KBM-7 (cell line): ENCODE measurements around the gene MTM1.

ENCODE experiments used
- DNase-seq: peaks from one replicate; pipeline ENCODE4 v3.0.0-alpha.2; 2015
- in situ Hi-C: fragments of 300-500 bp; cut with MboI; formaldehyde crosslinking; loops from 2 replicates; pipeline ENCODE4 v1.14.3; 2020; ENCODE audit warnings: low sequenced_read_pairs, low pct_unique_long_range_greater_than_20kb, mixed read lengths

MTM1 gene

GRCh38 chrX:150644422-150644821, 76.0 kb downstream of the MTM1 start:
- no peak for DNase-seq
- in situ Hi-C loops = no loop called here

DNA sequence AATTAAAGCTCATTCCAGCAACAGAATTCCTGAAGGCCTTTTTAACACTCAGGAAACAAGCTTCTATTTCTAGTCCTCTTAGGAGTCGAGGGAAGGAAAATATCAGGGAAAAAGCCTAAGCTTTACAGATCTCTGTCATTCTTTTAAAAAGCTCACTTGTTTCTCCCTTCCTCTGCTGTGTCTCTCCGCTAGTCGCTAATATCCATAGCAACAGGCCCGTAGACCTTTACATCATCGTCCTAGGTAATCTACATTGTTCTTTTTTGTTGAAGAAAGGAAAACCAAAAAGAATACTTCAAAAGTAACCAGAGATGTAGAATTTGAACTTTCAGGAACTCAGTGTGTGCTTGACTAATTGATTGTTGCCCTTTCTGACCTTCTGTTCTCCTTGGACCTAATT, 78.9 kb downstream of the MTM1 start:
- DNase-seq = no peak
- in situ Hi-C loops = no loop called here

DNA sequence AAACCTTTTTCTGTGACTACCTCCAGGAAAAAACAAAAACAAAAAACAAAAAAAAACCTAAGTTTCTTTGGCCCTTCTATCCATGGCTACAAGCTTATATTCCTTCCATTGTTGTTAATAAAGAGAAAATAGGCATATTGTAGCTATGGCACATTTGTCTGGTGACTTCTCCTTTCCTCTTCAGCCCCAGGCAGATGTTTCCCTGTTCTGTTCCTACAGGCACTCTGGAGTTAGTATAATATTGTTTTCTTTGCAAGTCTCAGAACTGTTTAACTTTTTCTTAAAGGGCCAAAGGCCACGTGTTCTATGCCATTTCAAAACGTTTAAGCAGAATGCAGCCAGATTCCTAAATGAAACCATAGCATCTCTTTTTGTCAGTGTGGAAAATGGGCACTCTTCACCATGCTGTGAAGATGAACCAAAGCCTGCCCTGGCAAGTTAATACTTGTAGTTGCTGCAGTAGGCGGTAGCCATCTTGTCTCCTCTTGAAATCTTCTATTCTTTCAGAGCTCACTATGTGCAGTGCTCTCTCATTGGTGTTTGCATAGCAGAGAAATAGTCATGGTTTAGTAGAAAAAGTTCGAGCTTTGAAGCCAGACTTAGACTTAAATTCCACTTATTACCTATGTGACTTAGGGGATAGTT, 80.0 kb downstream of the MTM1 start:
- no peak for DNase-seq
- in situ Hi-C loops = no loop called here

- no peak for DNase-seq
- in situ Hi-C loops = no loop called here
Observed at GRCh38 chrX:150649096-150649870, 80.9 kb downstream of the MTM1 start.

DNA sequence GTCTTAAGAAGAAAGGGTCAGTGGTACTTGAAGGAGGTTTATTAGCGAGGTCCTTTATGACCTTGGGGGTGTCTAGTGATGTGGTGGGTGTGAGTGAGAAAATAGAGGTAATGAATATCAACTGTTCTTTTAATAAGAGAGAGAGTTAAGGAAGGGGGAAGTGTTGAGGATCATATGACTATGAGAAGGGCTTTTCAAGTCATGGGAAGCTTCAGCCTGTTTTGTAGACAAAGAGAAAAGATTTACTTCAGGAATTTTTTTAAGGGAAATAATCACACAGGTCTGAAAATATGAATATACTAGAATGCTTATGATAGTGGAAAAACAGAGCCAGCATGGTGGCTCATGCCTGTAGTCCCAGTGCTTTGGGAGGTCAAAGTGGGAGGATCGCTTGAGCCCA, 83.5 kb downstream of the MTM1 start:
- in situ Hi-C loops = no loop called here
- DNase-seq = no peak

DNA sequence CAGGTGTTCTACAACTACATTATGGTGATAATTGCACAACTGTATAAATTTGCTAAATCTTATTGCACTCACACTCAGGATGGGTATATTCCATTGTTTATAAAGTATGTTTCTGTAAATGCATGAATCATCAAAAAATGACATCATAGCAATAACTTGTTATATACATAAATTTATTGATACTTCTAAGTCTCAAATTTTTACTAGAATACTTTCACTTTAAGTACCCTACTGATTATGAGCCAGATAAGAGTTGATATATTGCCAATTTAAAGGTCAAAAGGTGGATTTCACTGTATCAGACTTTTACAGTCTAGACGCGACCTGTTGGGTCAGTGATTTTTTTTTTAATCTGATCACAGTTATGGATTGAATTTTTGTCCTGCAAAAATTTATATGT, 87.4 kb downstream of the MTM1 start:
- DNase-seq = no peak
- in situ Hi-C loops = no loop called here

DNA sequence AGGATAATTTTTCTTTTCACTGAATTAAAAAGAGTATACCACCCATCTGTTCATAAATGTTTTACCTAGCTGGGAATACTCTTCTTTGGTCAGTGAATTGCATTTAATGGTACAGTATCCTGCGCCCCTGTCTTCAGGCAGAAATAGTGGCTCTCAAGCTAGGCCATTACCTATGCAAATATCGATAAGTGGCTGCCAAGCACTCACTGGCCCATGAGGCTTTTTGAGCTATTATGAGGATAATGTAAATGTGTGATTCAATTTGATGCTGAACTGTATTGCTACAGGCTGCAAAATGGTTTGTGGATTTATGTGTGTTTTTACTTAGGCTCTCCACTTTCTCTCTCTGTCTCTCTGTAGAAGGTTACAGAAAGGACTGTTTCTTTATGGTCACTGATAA, 94.7 kb downstream of the MTM1 start:
- in situ Hi-C loops = no loop called here
- no peak for DNase-seq

DNA sequence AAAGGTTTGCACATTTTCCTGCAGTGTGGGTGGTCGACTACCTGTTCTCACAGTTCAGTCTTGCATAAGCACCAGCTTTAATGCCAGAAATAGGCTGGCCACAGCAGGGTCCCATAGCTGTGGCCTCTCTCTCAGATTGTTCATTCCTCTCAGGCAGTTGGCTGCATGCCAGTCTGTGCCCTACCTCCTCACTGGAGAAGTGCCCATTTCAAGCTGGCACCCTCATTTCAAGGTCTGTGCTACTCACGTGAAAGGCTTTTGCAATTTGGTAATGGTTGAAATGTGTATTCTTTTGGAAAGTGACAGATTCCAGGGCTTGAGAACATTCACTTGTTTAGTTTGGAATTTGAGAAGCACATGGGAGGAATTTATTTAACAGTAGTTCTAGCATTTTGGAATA, 95.9 kb downstream of the MTM1 start:
- no peak for DNase-seq
- in situ Hi-C loops = no loop called here

GRCh38 chrX:150676221-150676620, 107.8 kb downstream of the MTM1 start:
- no peak for DNase-seq

GRCh38 chrX:150680974-150681373, 112.6 kb downstream of the MTM1 start:
- in situ Hi-C loops = loop anchor here (25.0 kb wide), 1 partner anchor 719 kb away; no protein-coding TSS in a partner anchor
- DNase-seq = peak; percentile 39

More at GRCh38 chrX:150676221-150676620, 107.8 kb downstream of the MTM1 start:
- in situ Hi-C loops = loop anchor here (25.0 kb wide), 1 partner anchor 714 kb away; no protein-coding TSS in a partner anchor

- in situ Hi-C loops = loop anchor here (25.0 kb wide), 1 partner anchor 721 kb away; no protein-coding TSS in a partner anchor
- DNase-seq = no peak
Observed at GRCh38 chrX:150683112-150683511, 114.7 kb downstream of the MTM1 start.

DNA sequence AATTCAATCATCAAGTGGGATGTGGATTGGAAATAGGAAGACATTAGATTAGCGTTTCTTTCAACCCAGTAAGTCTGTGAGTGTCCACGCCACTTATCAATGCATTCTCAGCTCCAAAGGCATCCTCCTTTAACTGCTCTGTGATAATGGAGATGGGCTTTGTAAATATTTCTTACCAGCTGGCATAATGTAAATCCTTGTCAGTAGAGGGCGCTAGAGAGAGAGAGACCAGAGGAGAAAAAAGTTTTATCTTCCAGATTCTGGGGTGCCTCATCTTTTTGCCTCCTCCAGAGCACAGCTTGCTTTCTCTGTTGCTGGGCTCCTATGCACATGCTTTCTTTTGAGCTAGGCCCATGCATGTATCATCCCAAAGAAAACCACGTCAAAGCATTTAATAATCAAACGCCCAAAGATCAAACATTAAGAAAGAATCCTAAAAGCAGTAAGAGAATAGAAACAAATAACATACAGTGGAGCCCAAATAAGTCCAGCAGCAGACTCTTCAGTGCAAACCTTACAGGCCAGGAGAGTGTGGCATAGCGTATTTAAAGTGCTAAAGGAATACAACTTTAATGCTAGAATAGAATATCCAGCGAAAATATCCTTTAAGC, 115.2 kb downstream of the MTM1 start:
- in situ Hi-C loops = loop anchor here (25.0 kb wide), 1 partner anchor 721 kb away; no protein-coding TSS in a partner anchor
- peak; percentile 79 for DNase-seq

DNA sequence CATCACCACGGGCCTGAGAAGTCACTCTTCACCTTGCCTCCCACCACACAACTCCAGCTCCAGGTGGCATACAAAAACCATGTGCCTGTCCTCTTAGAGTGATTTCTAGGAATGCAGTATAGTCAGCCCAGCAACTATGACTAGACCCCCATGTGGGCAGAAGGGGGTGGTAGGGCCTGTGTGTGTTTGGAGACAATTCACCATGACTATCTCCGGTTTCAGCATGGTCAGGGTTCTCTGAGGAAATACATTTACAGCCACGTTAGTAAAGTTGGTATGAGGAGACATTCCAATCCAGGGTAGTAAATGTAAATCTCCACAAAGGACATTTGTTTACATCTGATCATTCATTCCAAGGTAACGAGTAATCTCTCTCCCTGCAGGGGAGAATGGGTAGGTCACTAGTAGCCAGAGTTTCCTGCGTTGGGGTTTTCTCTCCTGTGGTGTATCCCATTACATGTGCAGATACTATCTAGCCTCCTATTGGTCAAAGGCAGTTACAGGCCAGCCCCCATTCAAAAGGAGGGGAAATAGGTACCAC, 120.6 kb downstream of the MTM1 start:
- in situ Hi-C loops = loop anchor here (25.0 kb wide), 1 partner anchor 727 kb away; no protein-coding TSS in a partner anchor
- no peak for DNase-seq

DNA sequence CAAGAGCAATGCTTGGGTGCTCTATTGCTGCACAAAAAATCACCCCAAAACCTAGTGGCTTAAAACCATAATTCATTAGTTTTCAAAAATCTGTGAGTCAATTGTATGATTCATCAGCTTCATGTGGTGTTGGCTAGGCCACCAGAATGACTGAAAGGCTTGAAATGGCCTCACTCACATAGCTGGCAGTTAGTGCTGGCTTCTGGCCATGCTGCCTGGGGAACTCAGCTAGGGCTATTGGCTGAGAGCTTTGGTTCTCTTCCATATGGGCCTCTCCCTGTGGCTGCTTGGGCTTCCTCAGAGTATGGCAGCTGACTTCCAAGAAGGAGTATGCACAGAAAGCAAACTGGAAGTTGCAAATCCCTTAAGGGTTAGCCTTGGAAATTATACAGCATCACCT, 121.7 kb downstream of the MTM1 start:
- no peak for DNase-seq
- in situ Hi-C loops = loop anchor here (25.0 kb wide), 1 partner anchor 728 kb away; no protein-coding TSS in a partner anchor

- in situ Hi-C loops = loop anchor here (25.0 kb wide), 1 partner anchor 730 kb away; no protein-coding TSS in a partner anchor
- DNase-seq = peak; percentile 14
Observed at GRCh38 chrX:150692296-150692695, 123.9 kb downstream of the MTM1 start.

DNA sequence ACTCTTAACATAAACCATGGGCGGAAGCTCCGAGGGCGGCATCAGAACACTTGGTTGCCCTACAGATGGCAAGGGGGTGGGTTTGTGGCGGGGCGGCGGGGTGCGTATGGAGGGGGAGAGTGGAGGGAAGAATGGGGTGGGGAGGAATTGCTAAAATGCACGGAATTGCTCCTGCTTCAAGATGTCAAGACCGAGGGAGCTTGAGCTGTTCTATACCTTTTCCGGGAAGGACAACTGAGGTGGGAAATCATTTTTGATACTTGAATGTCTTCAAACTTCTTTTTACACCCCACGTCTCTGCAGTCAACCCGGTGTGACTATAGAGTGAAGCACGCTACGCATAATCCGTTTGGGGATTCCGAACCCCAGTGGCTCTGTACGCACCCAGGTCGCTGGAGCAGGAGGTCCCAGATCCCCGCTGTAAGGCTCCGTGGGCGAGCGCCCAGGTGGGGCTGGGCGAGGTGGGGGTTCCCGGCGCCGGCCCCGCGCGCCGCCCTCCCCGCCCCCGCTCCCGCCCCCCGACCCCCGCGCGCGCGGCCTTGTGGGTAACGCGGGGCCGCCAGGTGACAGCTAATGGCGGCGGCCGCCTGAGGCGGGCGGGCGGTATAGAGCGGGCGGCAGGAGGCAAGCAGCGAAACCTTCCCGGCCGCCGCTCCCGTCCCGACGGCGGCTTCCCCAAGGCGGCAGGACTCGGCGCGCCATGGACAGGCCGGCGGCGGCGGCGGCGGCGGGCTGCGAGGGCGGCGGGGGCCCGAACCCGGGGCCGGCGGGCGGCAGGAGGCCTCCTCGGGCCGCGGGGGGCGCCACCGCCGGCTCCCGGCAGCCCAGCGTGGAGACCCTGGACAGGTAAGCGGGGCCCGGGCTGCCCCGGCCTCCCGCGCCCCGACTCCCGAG, 124.7 kb downstream of the MTM1 start, which contains the start of gene MTMR1:
Gene MTMR1 (plus strand): TSS at position 566 of the 894 bp plus-strand sequence. CDS start 135 bp downstream, at position 701.
- in situ Hi-C loops = loop anchor here (25.0 kb wide), 1 partner anchor 731 kb away; no protein-coding TSS in a partner anchor
- DNase-seq = peak; percentile 23

GRCh38 chrX:150693725-150694574, 125.5 kb downstream of the MTM1 start:
- DNase-seq = peak; percentile 62
- in situ Hi-C loops = loop anchor here (25.0 kb wide), 1 partner anchor 732 kb away; no protein-coding TSS in a partner anchor
